Hepatocyte (in vitro differentiated cells): ENCODE data around the gene MAD1L1.

Experiments used
- CTCF ChIP-seq: fragments of 200-600 bp; sonication (generic); IDR thresholded peaks from 2 replicates; pipeline ENCODE4 v1.5.1; 2016; ENCODE audit warnings: antibody characterized with exemption, mild to moderate bottlenecking; ENCODE audit not compliant: poor library complexity
- EZH2 ChIP-seq: fragments of 200-600 bp; sonication (generic); IDR thresholded peaks from 2 replicates; pipeline ENCODE4 v1.6.1; 2016; ENCODE audit warnings: antibody characterized with exemption, mild to moderate bottlenecking, borderline replicate concordance
- EZH2phosphoT487 ChIP-seq: fragments of 200-600 bp; sonication (generic); IDR thresholded peaks from one replicate; pipeline ENCODE4 v1.6.1; 2018; ENCODE audit warnings: antibody characterized with exemption, mild to moderate bottlenecking, low read depth, moderate library complexity; ENCODE audit not compliant: unreplicated experiment, severe bottlenecking

GRCh38 chr7:2034291-2035201, 198.2 kb downstream of the MAD1L1 start:
- TF ChIP-seq CTCF (no peak), EZH2phosphoT487 (no peak), EZH2 (no peak)
